Trophoblast cell (in vitro differentiated cells and primary cell): Measurements from ENCODE around the gene DTNB.

Experiments
- DNase-seq, 2 donors: peaks; one replicate each; pipeline ENCODE4 v3.0.0-alpha.2; 2016
- H2AFZ ChIP-seq: 2 replicates; pipeline ENCODE4 v1.6.1; 2013; ENCODE audit warnings: low read length, moderate library complexity, mild to moderate bottlenecking; ENCODE audit not compliant: insufficient read depth, poor library complexity
- H2AK5ac ChIP-seq: 2 replicates; pipeline ENCODE4 v1.6.1; 2013; ENCODE audit warnings: mild to moderate bottlenecking, low read length
- H2BK120ac ChIP-seq: 2 replicates; pipeline ENCODE4 v1.6.1; 2013; ENCODE audit warnings: low read length, mild to moderate bottlenecking, moderate library complexity; ENCODE audit not compliant: insufficient read depth, poor library complexity
- H2BK12ac ChIP-seq: 2 replicates; pipeline ENCODE4 v1.6.1; 2013; ENCODE audit warnings: mild to moderate bottlenecking, low read length, moderate library complexity
- H2BK5ac ChIP-seq: 2 replicates; pipeline ENCODE4 v1.6.1; 2013; ENCODE audit warnings: low read length, low read depth, moderate library complexity, mild to moderate bottlenecking; ENCODE audit not compliant: poor library complexity
- H3K14ac ChIP-seq: 2 replicates; pipeline ENCODE4 v1.6.1; 2013; ENCODE audit warnings: mild to moderate bottlenecking, low read length
- H3K18ac ChIP-seq: 2 replicates; pipeline ENCODE4 v1.6.1; 2013; ENCODE audit warnings: mild to moderate bottlenecking, low read length
- H3K23ac ChIP-seq: 2 replicates; pipeline ENCODE4 v1.6.1; 2013; ENCODE audit warnings: low read length
- H3K27ac ChIP-seq: 2 replicates; pipeline ENCODE4 v1.5.1; 2013; ENCODE audit warnings: low read depth, mild to moderate bottlenecking, inconsistent platforms, low read length, moderate library complexity
- H3K27me3 ChIP-seq: 2 replicates; pipeline ENCODE4 v1.6.1; 2013; ENCODE audit warnings: inconsistent platforms, mild to moderate bottlenecking, low read length, moderate library complexity; ENCODE audit not compliant: insufficient read depth
- H3K36me3 ChIP-seq, 2 experiments: 1 replicate in 1 of 2; 2 replicates in 1 of 2; pipeline ENCODE4 v1.6.1; 2013; ENCODE audit warnings: low read length in 2 of 2, mild to moderate bottlenecking in 2 of 2, moderate library complexity in 1 of 2; ENCODE audit not compliant: insufficient read depth in 2 of 2, control insufficient read depth in 1 of 2
- H3K4ac ChIP-seq: 2 replicates; pipeline ENCODE4 v1.6.1; 2013; ENCODE audit warnings: low read depth, mild to moderate bottlenecking, low read length, moderate library complexity
- H3K4me1 ChIP-seq, 2 experiments: 1 replicate in 1 of 2; 2 replicates in 1 of 2; pipeline ENCODE4 v1.6.1; 2013; ENCODE audit warnings: low read length in 2 of 2, mild to moderate bottlenecking in 2 of 2, moderate library complexity in 1 of 2; ENCODE audit not compliant: insufficient read depth in 2 of 2, control insufficient read depth in 1 of 2
- H3K4me2 ChIP-seq: 2 replicates; pipeline ENCODE4 v1.6.1; 2013; ENCODE audit warnings: inconsistent platforms, mild to moderate bottlenecking, low read length, moderate library complexity
- H3K4me3 ChIP-seq: 2 replicates; pipeline ENCODE4 v1.5.1; 2013; ENCODE audit warnings: mild to moderate bottlenecking, low read depth, low read length, inconsistent platforms
- H3K79me1 ChIP-seq: one replicate; pipeline ENCODE4 v1.6.1; 2013; ENCODE audit warnings: low read length
- H3K79me2 ChIP-seq: 2 replicates; pipeline ENCODE4 v1.6.1; 2013; ENCODE audit warnings: low read length, mild to moderate bottlenecking; ENCODE audit not compliant: control insufficient read depth, insufficient read depth, poor library complexity
- H3K9ac ChIP-seq: 2 replicates; pipeline ENCODE4 v1.6.1; 2013; ENCODE audit warnings: mild to moderate bottlenecking, low read length
- H3K9me3 ChIP-seq: 2 replicates; pipeline ENCODE4 v1.6.1; 2013; ENCODE audit warnings: low read depth, mild to moderate bottlenecking, control low read depth, inconsistent platforms, low read length; ENCODE audit not compliant: insufficient read depth
- H4K12ac ChIP-seq: 2 replicates; pipeline ENCODE4 v1.6.1; 2013; ENCODE audit warnings: low read depth, mild to moderate bottlenecking, low read length, moderate library complexity
- H4K8ac ChIP-seq: 2 replicates; pipeline ENCODE4 v1.6.1; 2013; ENCODE audit warnings: low read depth, mild to moderate bottlenecking, low read length, moderate library complexity
- H4K91ac ChIP-seq: one replicate; pipeline ENCODE4 v1.6.1; 2013; ENCODE audit warnings: low read depth, mild to moderate bottlenecking, low read length, moderate library complexity
- WGBS: extraction: QIAGEN DNeasy Blood & Tissue Kit; methylation state at CpG from one replicate; pipeline ENCODE4 v1.1.7; 2013; ENCODE audit warnings: missing lambda C conversion rate; ENCODE audit not compliant: insufficient read length, insufficient coverage; ENCODE audit errors: extremely low coverage; 5-methylcytosine and 5-hydroxymethylcytosine counted together

DTNB gene

DNA sequence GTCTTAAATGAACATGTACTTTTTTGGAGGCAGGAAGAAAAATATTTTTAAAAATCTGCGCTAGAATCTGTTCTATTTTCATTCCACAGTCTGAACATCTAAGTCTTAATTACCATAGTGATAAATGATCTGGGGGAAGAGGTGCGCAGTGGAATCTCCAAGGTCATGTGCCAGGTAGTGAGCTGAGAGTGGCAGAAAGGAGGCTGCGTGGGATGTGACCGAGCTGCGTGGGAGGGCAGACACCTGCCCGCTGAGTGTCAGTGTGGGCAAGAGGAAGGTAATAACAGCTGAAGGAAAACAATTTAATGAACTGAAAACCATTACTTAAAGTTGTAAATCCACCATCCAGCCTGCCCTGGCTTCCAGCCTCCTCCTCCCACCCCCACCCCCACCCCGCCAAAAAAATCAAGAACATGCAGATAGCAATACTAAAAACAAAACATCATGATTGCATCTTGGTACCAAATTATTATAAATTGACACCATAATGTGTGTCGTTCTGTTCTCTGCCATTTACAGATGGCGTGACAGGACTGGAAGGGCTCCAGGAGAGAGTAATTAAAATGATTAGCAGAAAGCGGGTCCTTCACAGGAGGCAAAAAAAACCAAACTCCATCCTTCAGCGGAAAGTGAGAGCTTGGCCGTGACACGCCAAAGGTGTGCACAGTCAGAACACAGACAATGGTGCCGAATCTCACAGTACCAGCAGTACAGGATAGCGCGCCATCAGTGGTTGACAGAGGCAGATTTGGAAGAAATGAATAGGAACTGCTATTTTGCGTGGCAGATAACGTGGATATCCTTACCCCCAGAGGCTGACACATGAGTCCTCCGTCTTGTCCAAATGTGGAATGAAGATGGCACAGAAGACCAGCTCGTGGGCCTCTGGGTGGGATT lies 11.4 kb upstream of the DTNB start:
- H2BK12ac ChIP-seq, result no peak overlapping the region
- H3K27ac ChIP-seq, result no peak overlapping the region
- H3K79me1 ChIP-seq, result no peaks in the 10 kb centered on the region
- H2BK5ac ChIP-seq, result no peak overlapping the region
- H4K91ac ChIP-seq, result no peak overlapping the region
- WGBS, result no CpG with 5 or more reads among the region's 20 CpGs
- H3K79me2 ChIP-seq, result no peaks in the 10 kb centered on the region
- H3K14ac ChIP-seq, result no peak overlapping the region
- no peak overlapping the region for H2AFZ ChIP-seq
- no peak overlapping the region for H3K4me2 ChIP-seq
- no peak overlapping the region for H4K12ac ChIP-seq
- H3K9me3 ChIP-seq, result no peaks in the 10 kb centered on the region
- H3K27me3 ChIP-seq, result no peaks in the 10 kb centered on the region
- no peak overlapping the region for H3K23ac ChIP-seq
- peaks cover 0 to under 1% of the 10 kb centered on the region in 2 experiments for H3K4me1 ChIP-seq
- no peak overlapping the region for H3K4me3 ChIP-seq
- no peak overlapping the region for H2AK5ac ChIP-seq
- H4K8ac ChIP-seq, result no peak overlapping the region
- no peak overlapping the region for H3K18ac ChIP-seq
- H3K9ac ChIP-seq, result no peak overlapping the region
- no peak overlapping the region for H2BK120ac ChIP-seq
- H3K36me3 ChIP-seq, result no peaks in the 10 kb centered on the region
- DNase-seq, result no peak
- H3K4ac ChIP-seq, result no peak overlapping the region

DNA sequence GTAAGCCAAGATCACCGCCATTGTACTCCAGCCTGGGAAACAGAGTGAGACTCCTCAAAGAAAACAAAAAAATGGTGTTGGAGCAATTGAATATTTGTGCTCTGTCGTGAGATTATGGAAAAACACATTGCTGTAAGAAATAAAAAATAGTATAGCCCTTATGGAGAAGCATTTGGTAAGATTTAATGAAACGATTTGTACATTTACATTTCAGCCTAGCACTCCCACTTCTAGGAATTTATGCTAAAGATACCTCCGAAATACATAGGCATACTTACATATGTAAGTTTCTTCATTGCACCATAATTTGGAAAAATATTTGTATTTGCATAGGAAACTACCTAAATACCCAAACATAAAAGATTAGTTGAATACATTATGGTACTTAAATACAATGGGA lies 8.7 kb upstream of the DTNB start:
- Histone ChIP-seq H3K4me2 (no peak overlapping the region), H3K4me1 (no peaks in the 10 kb centered on the region), H3K27me3 (no peaks in the 10 kb centered on the region), H2AFZ (no peak overlapping the region), H3K79me1 (no peaks in the 10 kb centered on the region), H3K4ac (no peak overlapping the region), H3K27ac (no peak overlapping the region), H2BK120ac (no peak overlapping the region), H3K9me3 (no peaks in the 10 kb centered on the region), H4K8ac (no peak overlapping the region), H2AK5ac (no peak overlapping the region), H2BK12ac (no peak overlapping the region), H4K91ac (no peak overlapping the region), H2BK5ac (no peak overlapping the region), H4K12ac (no peak overlapping the region), H3K36me3 (no peaks in the 10 kb centered on the region), H3K79me2 (no peaks in the 10 kb centered on the region), H3K4me3 (no peak overlapping the region), H3K23ac (no peak overlapping the region), H3K14ac (no peak overlapping the region), H3K18ac (no peak overlapping the region), H3K9ac (no peak overlapping the region)
- WGBS, result no CpG with 5 or more reads among the region's 4 CpGs
- DNase-seq, result no peak

DNA sequence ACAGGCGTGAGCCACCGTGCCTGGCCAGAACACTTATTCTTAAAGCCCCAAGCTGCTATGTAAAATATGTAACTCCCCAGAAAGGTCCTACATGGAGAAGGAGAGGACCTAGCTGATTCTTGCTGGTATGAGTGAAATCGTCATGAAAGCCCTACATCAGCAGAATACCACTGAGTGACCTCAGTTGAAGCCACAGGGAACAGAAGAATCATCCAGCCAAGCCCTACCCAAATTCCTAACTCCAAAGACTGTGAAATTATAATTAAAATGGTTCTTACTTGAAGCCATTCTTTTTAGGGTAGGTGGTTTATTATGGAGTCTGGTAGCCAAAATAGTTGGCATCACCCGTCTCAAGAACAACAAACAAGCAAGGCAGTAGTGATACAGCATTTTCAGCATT lies 4.5 kb upstream of the DTNB start:
- H2AFZ ChIP-seq, result no peak overlapping the region
- no peak overlapping the region for H3K4me2 ChIP-seq
- H4K91ac ChIP-seq, result no peak overlapping the region
- no peak overlapping the region for H4K8ac ChIP-seq
- H3K4ac ChIP-seq, result no peak overlapping the region
- H2AK5ac ChIP-seq, result no peak overlapping the region
- no peak overlapping the region for H2BK5ac ChIP-seq
- H4K12ac ChIP-seq, result no peak overlapping the region
- no peak overlapping the region for H2BK12ac ChIP-seq
- peaks cover 4% of the 10 kb centered on the region for H3K79me2 ChIP-seq
- H3K18ac ChIP-seq, result no peak overlapping the region
- no CpG with 5 or more reads among the region's 4 CpGs for WGBS
- H3K27me3 ChIP-seq, result peaks cover 4% of the 10 kb centered on the region
- H3K9me3 ChIP-seq, result no peaks in the 10 kb centered on the region
- no peak overlapping the region for H3K27ac ChIP-seq
- H3K36me3 ChIP-seq, result no peaks in the 10 kb centered on the region
- H3K79me1 ChIP-seq, result peaks cover 4% of the 10 kb centered on the region
- no peak overlapping the region for H3K9ac ChIP-seq
- no peak overlapping the region for H3K23ac ChIP-seq
- peaks cover 0 to 3% of the 10 kb centered on the region in 2 experiments for H3K4me1 ChIP-seq
- no peak overlapping the region for H2BK120ac ChIP-seq
- H3K14ac ChIP-seq, result no peak overlapping the region
- no peak for DNase-seq
- H3K4me3 ChIP-seq, result no peak overlapping the region

DNA sequence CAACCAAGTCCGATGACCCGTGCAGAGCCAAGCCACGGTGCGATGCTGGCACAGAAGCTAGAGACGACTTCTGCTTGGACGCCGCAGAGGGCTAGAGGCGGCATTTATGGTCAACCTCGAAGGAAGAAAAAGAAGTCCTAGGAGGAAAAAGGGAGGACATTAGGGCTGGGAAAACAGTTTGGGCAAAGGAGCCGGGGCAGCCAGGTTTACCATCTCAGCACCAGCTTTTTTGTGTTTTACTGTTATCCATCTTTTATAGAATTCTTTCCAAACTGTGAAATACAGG lies 643 bp upstream of the DTNB start:
- no peak for DNase-seq
- Histone ChIP-seq H4K12ac (peak overlapping the region; percentile 81), H3K4me3 (peak overlapping the region; percentile 68), H3K27me3 (peaks cover 6% of the 10 kb centered on the region), H3K14ac (peak overlapping the region; percentile 11), H2BK12ac (no peak overlapping the region), H3K27ac (no peak overlapping the region), H3K4me1 (peaks cover 0 to 3% of the 10 kb centered on the region in 2 experiments), H4K8ac (peak overlapping the region; percentile 81), H4K91ac (no peak overlapping the region), H2BK5ac (no peak overlapping the region), H2BK120ac (no peak overlapping the region), H3K36me3 (no peaks in the 10 kb centered on the region), H3K23ac (no peak overlapping the region), H3K9ac (no peak overlapping the region), H3K79me1 (peaks cover 4% of the 10 kb centered on the region), H3K4ac (no peak overlapping the region), H2AFZ (peak overlapping the region; percentile 92), H3K9me3 (no peaks in the 10 kb centered on the region), H2AK5ac (no peak overlapping the region), H3K4me2 (peak overlapping the region; percentile 79), H3K18ac (no peak overlapping the region), H3K79me2 (peaks cover 4% of the 10 kb centered on the region)
- no CpG with 5 or more reads among the region's 10 CpGs for WGBS
